HepG2 (cell line): ENCODE measurements around the gene SLC35F6. TPM values are rescaled to one million over a fixed set of nuclear protein-coding genes. Genes with fewer than 3 reads are reported as not detected.

Experiments used
- AHR ChIP-seq: IDR thresholded peaks from 2 replicates; pipeline ENCODE4 v1.6.1; 2018; ENCODE audit warnings: missing genetic modification reagents, missing compliant biosample characterization
- DPF2 ChIP-seq: sonication (generic); formaldehyde crosslinking; IDR thresholded peaks from 2 replicates; pipeline ENCODE4 v1.4.0; 2020; ENCODE audit warnings: mild to moderate bottlenecking, low read depth, missing genetic modification reagents, borderline replicate concordance
- ESRRA ChIP-seq: sonication (generic); formaldehyde crosslinking; IDR thresholded peaks from 2 replicates; pipeline ENCODE4 v1.5.1; 2020; ENCODE audit warnings: mild to moderate bottlenecking, low read depth, missing genetic modification reagents
- FLYWCH1 ChIP-seq: sonication (generic); formaldehyde crosslinking; IDR thresholded peaks from 2 replicates; pipeline ENCODE4 v1.8.1; 2023; ENCODE audit warnings: mild to moderate bottlenecking, missing genetic modification reagents
- HHEX ChIP-seq: IDR thresholded peaks from 2 replicates; pipeline ENCODE4 v1.6.1; 2016; ENCODE audit warnings: control low read depth
- KAT8 ChIP-seq: IDR thresholded peaks from 2 replicates; pipeline ENCODE4 v1.6.1; 2016; ENCODE audit warnings: missing genetic modification reagents, missing compliant biosample characterization
- NRL ChIP-seq: sonication (generic); formaldehyde crosslinking; IDR thresholded peaks from 2 replicates; pipeline ENCODE4 v1.5.0; 2020; ENCODE audit warnings: missing genetic modification reagents, mild to moderate bottlenecking, moderate library complexity, borderline replicate concordance
- SP5 ChIP-seq: IDR thresholded peaks from 2 replicates; pipeline ENCODE4 v1.6.1; 2016; ENCODE audit warnings: low read depth, borderline replicate concordance
- ZFP36L2 ChIP-seq: sonication (generic); formaldehyde crosslinking; IDR thresholded peaks from 2 replicates; pipeline ENCODE4 v1.4.0; 2020; ENCODE audit warnings: missing genetic modification reagents
- ZNF18 ChIP-seq: sonication (generic); formaldehyde crosslinking; IDR thresholded peaks from 2 replicates; pipeline ENCODE4 v1.8.0; 2022; ENCODE audit warnings: mild to moderate bottlenecking, missing genetic modification reagents; ENCODE audit not compliant: insufficient replicate concordance
- ZNF274 ChIP-seq: sonication (generic); formaldehyde crosslinking; IDR thresholded peaks from 2 replicates; pipeline ENCODE4 v1.5.1; 2020; ENCODE audit warnings: mild to moderate bottlenecking, missing genetic modification reagents
- ZNF317 ChIP-seq: sonication (generic); formaldehyde crosslinking; IDR thresholded peaks from 2 replicates; pipeline ENCODE4 v1.5.0; 2020; ENCODE audit warnings: mild to moderate bottlenecking, missing genetic modification reagents
- ZNF496 ChIP-seq: sonication (generic); formaldehyde crosslinking; IDR thresholded peaks from 2 replicates; pipeline ENCODE4 v1.8.1; 2023; ENCODE audit warnings: mild to moderate bottlenecking, moderate library complexity, missing genetic modification reagents; ENCODE audit not compliant: insufficient replicate concordance
- ZNF674 ChIP-seq: sonication (generic); formaldehyde crosslinking; IDR thresholded peaks from 2 replicates; pipeline ENCODE4 v1.5.0; 2020; ENCODE audit warnings: low read depth, mild to moderate bottlenecking, missing genetic modification reagents
- polyA plus RNA-seq, 8 experiments: library from polyadenylated mRNA; depleted of rRNA in 3 of 8; stranded (reverse) in 7 of 8; unstranded in 1 of 8; fragments of >200 nt; fragmentation: Illumina TruSeq in 4 of 8; extraction: Trizol in 4 of 8; gene quantifications; 2 replicates each; pipeline versions ENCODE4 v1.2.1 to v1.2.3, GENCODE V29; 2011 to 2016; ENCODE audit warnings: low read depth in 4 of 8, missing spikeins in 1 of 8, mixed read lengths in 1 of 8; ENCODE audit not compliant: insufficient read depth in 1 of 8
- total RNA-seq, 5 experiments: library from RNA; depleted of rRNA; stranded (reverse); fragments of >200 nt; fragmentation: Illumina TruSeq; extraction: Trizol; gene quantifications; 2 replicates each; pipeline ENCODE4 v1.2.3, GENCODE V29; 2016; ENCODE audit warnings: low read depth in 1 of 5
- TF ChIP-seq, protein P1 (sequence below): sonication (generic); formaldehyde crosslinking; conservative IDR thresholded peaks from 2 replicates; pipeline ENCODE4 v1.4.0; 2020; ENCODE audit warnings: missing genetic modification reagents
- TF ChIP-seq, protein P2 (sequence below): sonication (generic); formaldehyde crosslinking; IDR thresholded peaks from 2 replicates; pipeline ENCODE4 v1.4.0; 2020; ENCODE audit warnings: missing genetic modification reagents
- TF ChIP-seq, protein P3 (sequence below): sonication (generic); formaldehyde crosslinking; IDR thresholded peaks from 2 replicates; pipeline ENCODE4 v1.4.0; 2020; ENCODE audit warnings: mild to moderate bottlenecking, missing genetic modification reagents
- TF ChIP-seq, protein P4 (sequence below): sonication (generic); formaldehyde crosslinking; IDR thresholded peaks from 2 replicates; pipeline ENCODE4 v1.5.1; 2020; ENCODE audit warnings: missing genetic modification reagents, mild to moderate bottlenecking, borderline replicate concordance
- TF ChIP-seq, protein P5 (sequence below): sonication (generic); formaldehyde crosslinking; IDR thresholded peaks from 2 replicates; pipeline ENCODE4 v1.8.0; 2022; ENCODE audit warnings: low read depth, missing genetic modification reagents

The SLC35F6 gene
- total and polyA plus RNA-seq, 2 of the 13 experiments (the other 11 are each of a cell fraction or from before 2014, with no cell fraction given): 15.2 to 21.2 TPM

DNA sequence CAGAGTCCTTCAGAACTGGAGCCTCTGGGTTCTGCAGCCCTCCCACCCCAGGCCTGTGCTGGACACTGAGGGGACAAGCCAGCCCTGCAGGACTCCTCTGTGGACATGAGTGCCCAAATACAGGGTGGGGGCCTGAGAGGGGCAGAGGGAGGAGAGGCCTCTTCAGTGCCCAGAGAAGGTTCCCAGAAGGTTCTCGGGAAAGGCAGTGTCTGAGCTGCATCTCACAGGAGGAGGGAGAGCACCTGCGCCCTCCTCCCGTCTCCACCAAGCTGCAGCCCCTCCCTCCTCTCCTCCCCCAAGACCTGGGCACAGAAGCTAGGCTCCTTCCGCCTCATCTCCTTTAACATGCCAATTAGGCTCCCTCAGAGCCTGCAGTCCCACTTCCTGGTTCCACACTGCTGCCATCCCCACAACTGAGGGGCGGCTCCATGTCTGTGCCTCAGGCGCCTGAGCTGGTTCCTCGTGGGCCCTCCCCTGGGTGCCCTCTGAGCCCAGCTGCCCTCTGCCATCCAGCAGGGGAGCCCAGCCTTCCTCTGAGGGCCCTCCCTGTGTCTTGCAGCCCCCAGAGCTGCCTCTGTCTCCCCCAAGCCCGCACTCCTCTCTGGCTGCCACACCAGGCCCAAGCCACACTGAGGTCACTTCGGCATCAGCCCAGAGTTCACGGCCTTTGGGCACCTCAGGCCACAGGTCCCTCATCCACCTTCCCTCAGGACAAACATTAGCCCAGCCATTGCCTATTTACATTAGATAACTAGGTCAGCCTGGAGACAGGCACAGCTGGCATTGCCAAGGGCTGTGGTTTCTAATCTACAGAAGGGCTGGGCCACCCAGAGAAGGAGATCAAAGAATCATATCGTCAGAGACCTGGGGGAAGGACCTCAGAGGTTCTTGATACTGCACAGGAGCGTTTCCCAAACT is 42.7 kb upstream of the SLC35F6 start (continued):
- TF ChIP-seq ZNF18 (CRISPR knock-in tag) (no peak), HHEX (CRISPR knock-in tag) (peak; percentile 99), FLYWCH1 (no peak), DPF2 (CRISPR knock-in tag) (no peak), KAT8 (CRISPR knock-in tag) (0 out of 2 replicates have a peak, but pooled peaks have one; percentile 26), SP5 (peak; percentile 60), ZNF274 (no peak), ZFP36L2 (CRISPR knock-in tag) (no peak), AHR (no peak), ESRRA (CRISPR knock-in tag) (peak; percentile 71), ZNF496 (no peak), ZNF317 (CRISPR knock-in tag) (no peak), NRL (CRISPR knock-in tag) (no peak; the same call in 1 of the 2 replicates), ZNF674 (no peak)
- TF ChIP-seq, protein P1, sequence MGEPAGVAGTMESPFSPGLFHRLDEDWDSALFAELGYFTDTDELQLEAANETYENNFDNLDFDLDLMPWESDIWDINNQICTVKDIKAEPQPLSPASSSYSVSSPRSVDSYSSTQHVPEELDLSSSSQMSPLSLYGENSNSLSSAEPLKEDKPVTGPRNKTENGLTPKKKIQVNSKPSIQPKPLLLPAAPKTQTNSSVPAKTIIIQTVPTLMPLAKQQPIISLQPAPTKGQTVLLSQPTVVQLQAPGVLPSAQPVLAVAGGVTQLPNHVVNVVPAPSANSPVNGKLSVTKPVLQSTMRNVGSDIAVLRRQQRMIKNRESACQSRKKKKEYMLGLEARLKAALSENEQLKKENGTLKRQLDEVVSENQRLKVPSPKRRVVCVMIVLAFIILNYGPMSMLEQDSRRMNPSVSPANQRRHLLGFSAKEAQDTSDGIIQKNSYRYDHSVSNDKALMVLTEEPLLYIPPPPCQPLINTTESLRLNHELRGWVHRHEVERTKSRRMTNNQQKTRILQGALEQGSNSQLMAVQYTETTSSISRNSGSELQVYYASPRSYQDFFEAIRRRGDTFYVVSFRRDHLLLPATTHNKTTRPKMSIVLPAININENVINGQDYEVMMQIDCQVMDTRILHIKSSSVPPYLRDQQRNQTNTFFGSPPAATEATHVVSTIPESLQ (CRISPR knock-in tag): no peak
- TF ChIP-seq, protein P2, sequence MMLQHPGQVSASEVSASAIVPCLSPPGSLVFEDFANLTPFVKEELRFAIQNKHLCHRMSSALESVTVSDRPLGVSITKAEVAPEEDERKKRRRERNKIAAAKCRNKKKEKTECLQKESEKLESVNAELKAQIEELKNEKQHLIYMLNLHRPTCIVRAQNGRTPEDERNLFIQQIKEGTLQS (CRISPR knock-in tag): peak; percentile 55; the same call in 1 of the 2 replicates
- TF ChIP-seq, protein P3, sequence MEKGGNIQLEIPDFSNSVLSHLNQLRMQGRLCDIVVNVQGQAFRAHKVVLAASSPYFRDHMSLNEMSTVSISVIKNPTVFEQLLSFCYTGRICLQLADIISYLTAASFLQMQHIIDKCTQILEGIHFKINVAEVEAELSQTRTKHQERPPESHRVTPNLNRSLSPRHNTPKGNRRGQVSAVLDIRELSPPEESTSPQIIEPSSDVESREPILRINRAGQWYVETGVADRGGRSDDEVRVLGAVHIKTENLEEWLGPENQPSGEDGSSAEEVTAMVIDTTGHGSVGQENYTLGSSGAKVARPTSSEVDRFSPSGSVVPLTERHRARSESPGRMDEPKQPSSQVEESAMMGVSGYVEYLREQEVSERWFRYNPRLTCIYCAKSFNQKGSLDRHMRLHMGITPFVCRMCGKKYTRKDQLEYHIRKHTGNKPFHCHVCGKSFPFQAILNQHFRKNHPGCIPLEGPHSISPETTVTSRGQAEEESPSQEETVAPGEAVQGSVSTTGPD: no peak
- TF ChIP-seq, protein P4, sequence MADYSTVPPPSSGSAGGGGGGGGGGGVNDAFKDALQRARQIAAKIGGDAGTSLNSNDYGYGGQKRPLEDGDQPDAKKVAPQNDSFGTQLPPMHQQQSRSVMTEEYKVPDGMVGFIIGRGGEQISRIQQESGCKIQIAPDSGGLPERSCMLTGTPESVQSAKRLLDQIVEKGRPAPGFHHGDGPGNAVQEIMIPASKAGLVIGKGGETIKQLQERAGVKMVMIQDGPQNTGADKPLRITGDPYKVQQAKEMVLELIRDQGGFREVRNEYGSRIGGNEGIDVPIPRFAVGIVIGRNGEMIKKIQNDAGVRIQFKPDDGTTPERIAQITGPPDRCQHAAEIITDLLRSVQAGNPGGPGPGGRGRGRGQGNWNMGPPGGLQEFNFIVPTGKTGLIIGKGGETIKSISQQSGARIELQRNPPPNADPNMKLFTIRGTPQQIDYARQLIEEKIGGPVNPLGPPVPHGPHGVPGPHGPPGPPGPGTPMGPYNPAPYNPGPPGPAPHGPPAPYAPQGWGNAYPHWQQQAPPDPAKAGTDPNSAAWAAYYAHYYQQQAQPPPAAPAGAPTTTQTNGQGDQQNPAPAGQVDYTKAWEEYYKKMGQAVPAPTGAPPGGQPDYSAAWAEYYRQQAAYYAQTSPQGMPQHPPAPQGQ (CRISPR knock-in tag): no peak
- TF ChIP-seq, protein P5, sequence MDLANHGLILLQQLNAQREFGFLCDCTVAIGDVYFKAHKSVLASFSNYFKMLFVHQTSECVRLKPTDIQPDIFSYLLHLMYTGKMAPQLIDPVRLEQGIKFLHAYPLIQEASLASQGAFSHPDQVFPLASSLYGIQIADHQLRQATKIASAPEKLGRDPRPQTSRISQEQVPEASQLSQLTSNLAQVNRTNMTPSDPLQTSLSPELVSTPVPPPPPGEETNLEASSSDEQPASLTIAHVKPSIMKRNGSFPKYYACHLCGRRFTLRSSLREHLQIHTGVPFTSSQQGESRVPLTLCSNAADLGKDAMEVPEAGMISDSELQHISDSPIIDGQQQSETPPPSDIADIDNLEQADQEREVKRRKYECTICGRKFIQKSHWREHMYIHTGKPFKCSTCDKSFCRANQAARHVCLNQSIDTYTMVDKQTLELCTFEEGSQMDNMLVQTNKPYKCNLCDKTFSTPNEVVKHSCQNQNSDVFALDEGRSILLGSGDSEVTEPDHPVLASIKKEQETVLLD: no peak
